Lower leg skin (tissue), 3 donors: ENCODE data around the gene AXIN2.

ENCODE experiments used
- POLR2A ChIP-seq, 2 donors: fragments of 450-650 bp; IDR thresholded peaks; one replicate each; pipeline ENCODE4 v1.6.1; 2016 to 2017; ENCODE audit warnings: antibody characterized with exemption in 2 of 2, mild to moderate bottlenecking in 1 of 2, moderate library complexity in 1 of 2
- TF ChIP-seq, protein P1 (sequence below), 3 donors: fragments of 450-650 bp; IDR thresholded peaks; one replicate each; pipeline ENCODE4 v1.5.1; 2016; ENCODE audit warnings: antibody characterized with exemption in 3 of 3, mild to moderate bottlenecking in 3 of 3, moderate library complexity in 2 of 3

DNA sequence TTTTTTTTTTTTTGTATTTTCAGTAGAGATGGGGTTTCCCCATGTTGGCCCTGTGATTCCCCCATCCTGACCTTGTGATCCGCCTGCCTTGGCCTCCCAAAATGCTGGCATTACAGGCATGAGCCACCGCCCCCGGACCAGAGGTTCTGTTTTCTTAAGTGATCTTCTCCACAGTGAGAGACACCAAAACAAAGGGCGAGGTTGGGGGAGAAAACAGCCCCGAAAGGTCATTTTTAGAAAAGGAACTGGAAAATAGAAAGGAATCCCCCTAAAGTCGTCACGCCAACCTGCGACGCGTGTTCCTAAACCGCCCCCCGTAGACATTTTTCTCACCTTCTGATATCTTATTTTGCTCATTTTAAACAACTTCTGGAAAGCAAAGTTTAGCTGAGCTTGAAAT is 6.1 kb upstream of the AXIN2 start:
- TF ChIP-seq, protein P1, sequence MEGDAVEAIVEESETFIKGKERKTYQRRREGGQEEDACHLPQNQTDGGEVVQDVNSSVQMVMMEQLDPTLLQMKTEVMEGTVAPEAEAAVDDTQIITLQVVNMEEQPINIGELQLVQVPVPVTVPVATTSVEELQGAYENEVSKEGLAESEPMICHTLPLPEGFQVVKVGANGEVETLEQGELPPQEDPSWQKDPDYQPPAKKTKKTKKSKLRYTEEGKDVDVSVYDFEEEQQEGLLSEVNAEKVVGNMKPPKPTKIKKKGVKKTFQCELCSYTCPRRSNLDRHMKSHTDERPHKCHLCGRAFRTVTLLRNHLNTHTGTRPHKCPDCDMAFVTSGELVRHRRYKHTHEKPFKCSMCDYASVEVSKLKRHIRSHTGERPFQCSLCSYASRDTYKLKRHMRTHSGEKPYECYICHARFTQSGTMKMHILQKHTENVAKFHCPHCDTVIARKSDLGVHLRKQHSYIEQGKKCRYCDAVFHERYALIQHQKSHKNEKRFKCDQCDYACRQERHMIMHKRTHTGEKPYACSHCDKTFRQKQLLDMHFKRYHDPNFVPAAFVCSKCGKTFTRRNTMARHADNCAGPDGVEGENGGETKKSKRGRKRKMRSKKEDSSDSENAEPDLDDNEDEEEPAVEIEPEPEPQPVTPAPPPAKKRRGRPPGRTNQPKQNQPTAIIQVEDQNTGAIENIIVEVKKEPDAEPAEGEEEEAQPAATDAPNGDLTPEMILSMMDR (IDR thresholded peaks at IDR 0.05) = no peak
- TF ChIP-seq POLR2A (IDR thresholded peaks at IDR 0.05) = no peak
